Heart left ventricle (tissue), 16 donors: ENCODE data around the gene C1orf21. TPM values are rescaled to one million over a fixed set of nuclear protein-coding genes. Genes with fewer than 3 reads are reported as not detected.

Experiments used
- ATAC-seq, 4 donors: fragments of 200-7000 bp; cut with Tn5 transposase; one replicate each; pipeline ENCODE4 v1.9.1; 2020 to 2022; ENCODE audit warnings: moderate library complexity in 4 of 4, mild to moderate bottlenecking in 3 of 4, moderate number of reproducible peaks in 1 of 4
- DNase-seq, 5 donors: peaks; one replicate each; pipeline ENCODE4 v3.0.0-alpha.2; 2020
- H3K27ac ChIP-seq, 12 donors: fragments of 200-600 bp; sonication (generic) in 4 of 12; one replicate each; pipeline versions ENCODE4 v1.5.0 to v1.8.0; 2016 to 2022; ENCODE audit warnings: mild to moderate bottlenecking in 2 of 12
- H3K27me3 ChIP-seq, 9 donors: fragments of 200-600 bp; sonication (generic) in 2 of 9; one replicate each; pipeline versions ENCODE4 v1.5.1 to v1.8.0; 2016 to 2022; ENCODE audit warnings: mild to moderate bottlenecking in 3 of 9
- H3K36me3 ChIP-seq, 9 donors: fragments of 200-600 bp; sonication (generic) in 2 of 9; one replicate each; pipeline versions ENCODE4 v1.5.0 to v1.8.0; 2018 to 2022; ENCODE audit warnings: mild to moderate bottlenecking in 2 of 9
- H3K4me1 ChIP-seq, 12 donors: fragments of 200-600 bp; sonication (generic) in 4 of 12; one replicate each; pipeline versions ENCODE4 v1.5.0 to v1.8.0; 2016 to 2022; ENCODE audit warnings: mild to moderate bottlenecking in 3 of 12
- H3K4me3 ChIP-seq, 12 donors: fragments of 200-600 bp; sonication (generic) in 4 of 12; one replicate each; pipeline versions ENCODE4 v1.5.0 to v1.8.0; 2017 to 2022; ENCODE audit warnings: mild to moderate bottlenecking in 9 of 12, moderate library complexity in 4 of 12
- H3K9me3 ChIP-seq, 12 donors: fragments of 200-600 bp; sonication (generic) in 4 of 12; one replicate each; pipeline versions ENCODE4 v1.5.0 to v1.8.0; 2016 to 2022; ENCODE audit warnings: mild to moderate bottlenecking in 1 of 12
- POLR2A ChIP-seq, 2 donors: fragments of 450-650 bp; IDR thresholded peaks; one replicate each; pipeline ENCODE4 v1.6.1; 2017; ENCODE audit warnings: antibody characterized with exemption in 2 of 2, mild to moderate bottlenecking in 2 of 2, moderate library complexity in 2 of 2
- WGBS, 4 donors: extraction: QIAGEN DNeasy Blood & Tissue Kit in 2 of 4; methylation state at CpG; one replicate each; pipeline versions ENCODE4 v1.1.5 to v1.1.7; 2013 to 2018; 5-methylcytosine and 5-hydroxymethylcytosine counted together
- intact Hi-C, 10 donors: fragments of 100-400 bp; cut with DNase I; formaldehyde crosslinking; loops; one replicate each; pipeline versions ENCODE4 v1.11.1 to v1.14.2; 2022
- polyA plus RNA-seq, 2 donors: library from polyadenylated mRNA; stranded (reverse); fragments of 200-250 nt; gene quantifications; one replicate each; pipeline ENCODE4 v1.2.3, GENCODE V29; 2013
- total RNA-seq, 9 donors: library from RNA; depleted of rRNA in 2 of 9; stranded (reverse); fragments of >200 nt in 2 of 9; fragmentation: NEBNext Ultra II Directional in 3 of 9; extraction: Animal tissue kit (Norgen Biotek cat#: 25700) in 3 of 9; gene quantifications; one replicate each; pipeline versions ENCODE4 v1.1.0 to v1.2.4, GENCODE V29; 2016 to 2023
- TF ChIP-seq, protein P1 (sequence below), 12 donors: fragments of 200-600 bp; sonication (generic) in 4 of 12; IDR thresholded peaks; one replicate each; pipeline versions ENCODE4 v1.5.0 to v1.8.0; 2018 to 2022; ENCODE audit warnings: antibody characterized with exemption in 12 of 12, mild to moderate bottlenecking in 5 of 12
- donor health status: ischemic (EF 13 %, LVEDD 7.1; RV severe dilation, severe dysfunction).
- donor health status: healthy with polysubstance abuse.
- donor health status: DM: no; HTN: yes; CAD: no.
- donor health status: DM: no; HTN: no; CAD: no.
- donor health status: ischemic (EF 25% LVEDD 6.9; RV normal size, moderate dysfunction).
- donor health status: ischemic (EF 25% LVEDD 5.7; RV mildly dilated, moderate dysfunction).
- donor health status: healthy.
- donor health status: DM: yes; HTN: yes; CAD: no.
- donor health status: ischemic (EF 35%, LVEDD 5.7; RV mildly dilated, moderate dysfunction).
- donor health status: nonischemic (EF 11% LVEDD 7.7; RV severe dilation, severe dysfunction).
- donor health status: DM: yes; HTN: yes; CAD: no.
- donor health status: PGD.
- donor health status: ischemic (EF 29% LVEDD 5.4; RV normal size, mild dysfunction).
- donor health status: nonischemic (EF 23%, LVEDD 6.1; RV moderate dilation, normal function).

The C1orf21 gene
- total and polyA plus RNA-seq, 11 donors = 32.0 to 81.3 (median 68.4) TPM

DNA sequence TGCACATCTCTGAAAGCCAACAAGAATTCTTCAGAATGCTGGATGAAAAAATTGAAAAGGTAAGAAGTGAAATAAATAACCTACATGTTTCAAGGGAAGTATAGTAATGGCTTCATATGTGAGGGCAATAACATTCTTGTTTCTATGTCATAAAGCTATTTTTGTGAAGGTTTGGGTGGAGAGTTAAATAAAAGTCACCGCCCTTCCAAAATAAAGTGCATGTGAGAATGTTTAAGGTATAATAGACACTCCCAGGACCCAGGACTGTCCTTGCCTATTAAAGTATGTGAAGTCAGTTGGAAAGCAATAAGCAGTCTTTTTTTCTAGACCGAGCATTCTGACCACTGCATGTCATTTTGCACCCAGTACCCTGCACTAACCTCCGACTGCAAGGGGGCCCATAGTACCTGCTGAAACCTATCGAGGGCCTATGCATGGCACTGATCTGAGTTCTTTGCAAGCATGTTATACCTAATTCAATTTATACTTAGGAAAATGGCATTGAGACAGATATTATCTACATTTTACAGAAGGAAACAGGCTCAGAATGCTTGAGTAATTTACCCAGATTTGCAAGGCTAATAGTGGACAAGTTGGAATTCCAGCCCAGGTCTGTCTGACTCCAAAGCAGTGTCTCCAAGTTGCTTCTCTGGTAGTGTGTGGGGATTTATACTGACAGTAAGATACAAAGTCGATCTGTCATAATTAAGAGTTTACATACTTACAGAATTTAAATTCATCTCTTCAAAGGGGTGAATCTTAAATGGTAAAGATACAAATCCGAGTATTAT, 211.8 kb downstream of the C1orf21 start:
- no peaks in the 10 kb centered on the region for H3K27me3 ChIP-seq
- H3K4me3 ChIP-seq = no peak overlapping the region
- ATAC-seq = no peak
- H3K9me3 ChIP-seq = no peaks in the 10 kb centered on the region
- DNase-seq = no peak
- intact Hi-C loops = no loop called here
- peaks cover 0 to 34% (median 3%) of the 10 kb centered on the region in 9 donors for H3K36me3 ChIP-seq
- no peak overlapping the region for H3K27ac ChIP-seq
- 94 to 97% (median 96%) methylated on average over 6 of the region's 6 CpGs for WGBS, 4 donors
- no peak for TF ChIP-seq POLR2A (IDR thresholded peaks at IDR 0.05)
- TF ChIP-seq, protein P1, sequence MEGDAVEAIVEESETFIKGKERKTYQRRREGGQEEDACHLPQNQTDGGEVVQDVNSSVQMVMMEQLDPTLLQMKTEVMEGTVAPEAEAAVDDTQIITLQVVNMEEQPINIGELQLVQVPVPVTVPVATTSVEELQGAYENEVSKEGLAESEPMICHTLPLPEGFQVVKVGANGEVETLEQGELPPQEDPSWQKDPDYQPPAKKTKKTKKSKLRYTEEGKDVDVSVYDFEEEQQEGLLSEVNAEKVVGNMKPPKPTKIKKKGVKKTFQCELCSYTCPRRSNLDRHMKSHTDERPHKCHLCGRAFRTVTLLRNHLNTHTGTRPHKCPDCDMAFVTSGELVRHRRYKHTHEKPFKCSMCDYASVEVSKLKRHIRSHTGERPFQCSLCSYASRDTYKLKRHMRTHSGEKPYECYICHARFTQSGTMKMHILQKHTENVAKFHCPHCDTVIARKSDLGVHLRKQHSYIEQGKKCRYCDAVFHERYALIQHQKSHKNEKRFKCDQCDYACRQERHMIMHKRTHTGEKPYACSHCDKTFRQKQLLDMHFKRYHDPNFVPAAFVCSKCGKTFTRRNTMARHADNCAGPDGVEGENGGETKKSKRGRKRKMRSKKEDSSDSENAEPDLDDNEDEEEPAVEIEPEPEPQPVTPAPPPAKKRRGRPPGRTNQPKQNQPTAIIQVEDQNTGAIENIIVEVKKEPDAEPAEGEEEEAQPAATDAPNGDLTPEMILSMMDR (IDR thresholded peaks at IDR 0.05) = no peak
- peaks cover 0 to 19% (median 9%) of the 10 kb centered on the region in 12 donors for H3K4me1 ChIP-seq

DNA sequence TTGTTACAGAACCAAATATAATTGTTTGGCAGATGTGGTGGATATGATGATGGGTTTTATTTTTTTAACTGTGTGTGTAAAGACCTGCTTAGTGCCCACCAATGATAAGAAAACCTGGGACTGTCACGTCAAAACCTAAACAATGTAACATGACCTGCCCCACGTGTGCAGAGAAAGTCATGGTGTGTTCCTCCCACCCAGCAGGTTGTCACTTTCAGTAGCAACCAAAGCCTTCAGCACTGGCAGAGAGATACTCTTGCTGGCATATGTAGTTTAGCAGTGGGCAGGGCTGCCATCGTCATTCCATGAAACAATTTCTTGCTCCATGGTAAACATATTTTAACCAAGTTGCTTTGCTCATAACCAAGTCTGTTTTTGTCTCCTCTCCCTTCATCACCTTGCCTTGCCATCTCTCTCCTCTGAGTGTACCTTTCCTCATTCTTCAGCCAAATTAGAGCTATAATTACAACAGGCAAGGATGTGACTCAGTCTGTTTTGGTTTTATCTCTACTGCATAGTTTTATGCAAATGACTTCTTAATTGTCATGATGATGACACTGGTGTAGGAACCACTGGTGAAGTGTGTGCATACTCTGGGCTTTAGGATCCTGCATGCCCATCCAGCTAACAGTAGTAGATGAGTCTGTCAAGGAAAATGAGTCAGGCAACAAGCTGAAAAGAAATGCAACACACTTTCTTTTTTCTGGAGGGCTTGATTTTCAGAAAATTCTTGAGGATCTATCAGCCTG, 217.5 kb downstream of the C1orf21 start:
- H3K27me3 ChIP-seq = no peaks in the 10 kb centered on the region
- WGBS, 4 donors = 88 to 90% (median 89%) methylated on average over 3 of the region's 3 CpGs
- peaks cover 0 to 12% (median 4%) of the 10 kb centered on the region in 12 donors for H3K4me1 ChIP-seq
- H3K27ac ChIP-seq = no peak overlapping the region
- ATAC-seq = no peak
- DNase-seq = no peak
- peaks cover 0 to 23% (median 0%) of the 10 kb centered on the region in 9 donors for H3K36me3 ChIP-seq
- TF ChIP-seq, protein P1 (IDR thresholded peaks at IDR 0.05) = no peak
- no peak for TF ChIP-seq POLR2A (IDR thresholded peaks at IDR 0.05)
- intact Hi-C loops = no loop called here
- H3K9me3 ChIP-seq = no peaks in the 10 kb centered on the region
- H3K4me3 ChIP-seq = no peak overlapping the region

DNA sequence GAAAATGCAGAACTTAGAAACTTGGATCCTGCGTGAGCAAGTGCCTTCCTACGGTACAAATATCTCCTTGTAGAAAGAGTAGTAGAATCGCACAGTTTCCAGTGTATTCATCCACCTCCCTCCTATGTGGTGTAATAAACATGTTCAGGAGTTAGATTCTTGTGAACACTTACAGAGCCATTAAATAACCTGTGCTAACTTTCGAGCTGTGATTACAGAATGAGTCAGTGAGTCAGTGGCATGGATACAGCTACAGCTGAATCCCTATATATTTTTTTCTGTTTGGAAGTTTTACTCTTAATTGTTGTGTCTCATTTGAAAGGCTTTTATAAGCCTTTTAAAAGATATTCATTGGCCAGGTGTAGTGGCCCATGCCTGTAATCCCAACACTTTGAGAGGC, 219.1 kb downstream of the C1orf21 start:
- H3K4me1 ChIP-seq = peaks cover 0 to 25% (median 7%) of the 10 kb centered on the region in 12 donors
- no peak overlapping the region for H3K4me3 ChIP-seq
- peak overlapping the region in 1 of 12 donors; percentile 68 for H3K27ac ChIP-seq
- H3K27me3 ChIP-seq = no peaks in the 10 kb centered on the region
- no peaks in the 10 kb centered on the region for H3K9me3 ChIP-seq
- no peak for ATAC-seq
- intact Hi-C loops = no loop called here
- peaks cover 0 to 15% (median 0%) of the 10 kb centered on the region in 9 donors for H3K36me3 ChIP-seq
- 95 to 97% (median 95%) methylated on average over 4 of the region's 4 CpGs for WGBS, 4 donors
- TF ChIP-seq, protein P1 (IDR thresholded peaks at IDR 0.05) = no peak
- TF ChIP-seq POLR2A (IDR thresholded peaks at IDR 0.05) = no peak
- DNase-seq = no peak

DNA sequence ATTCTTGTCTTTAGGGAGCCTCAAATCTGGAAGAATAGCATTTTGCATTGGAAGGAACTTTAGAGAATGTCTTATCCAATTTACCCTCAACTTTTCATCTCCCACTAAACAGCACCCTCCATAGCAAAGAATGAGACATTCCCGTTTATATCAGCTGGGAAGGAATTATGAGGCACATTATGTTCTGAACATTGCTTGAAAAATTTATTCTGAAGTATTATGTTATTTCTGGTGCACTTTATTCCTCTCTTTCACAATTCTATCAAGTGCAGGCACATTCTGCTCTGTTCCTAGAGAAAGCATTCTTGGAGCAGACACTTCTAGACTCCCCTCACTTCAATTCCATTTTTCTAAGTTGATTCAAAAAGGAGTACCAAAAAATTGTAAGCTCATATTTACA, 220.0 kb downstream of the C1orf21 start:
- 76 to 88% (median 86%) methylated on average over 1 of the region's 1 CpG for WGBS, 4 donors
- Histone ChIP-seq H3K4me3 (no peak overlapping the region), H3K4me1 (peaks cover 0 to 33% (median 12%) of the 10 kb centered on the region in 12 donors), H3K27me3 (no peaks in the 10 kb centered on the region), H3K36me3 (peaks cover 0 to 9% (median 0%) of the 10 kb centered on the region in 9 donors), H3K27ac (peak overlapping the region in 1 of 12 donors; percentile 68), H3K9me3 (no peaks in the 10 kb centered on the region)
- DNase-seq = no peak
- no peak for ATAC-seq
- intact Hi-C loops = no loop called here
- no peak for TF ChIP-seq POLR2A (IDR thresholded peaks at IDR 0.05)
- TF ChIP-seq, protein P1 (IDR thresholded peaks at IDR 0.05) = no peak
